OCI-LY7 (cell line): ENCODE data around the gene WWOX. TPM values are rescaled to one million over a fixed set of nuclear protein-coding genes. Genes with fewer than 3 reads are reported as not detected.

Experiments
- BruUV-seq: library from RNA; stranded (reverse); fragments of 400-500 nt; replicated peaks from 2 replicates; lab custom pipeline; 2021; lab: Mats Ljungman, UMichigan
- CTCF ChIA-PET: fragments of 300-600 bp; sonication (Branson Sonifier 250); formaldehyde crosslinking; loops from one replicate; lab custom pipeline; 2022; ENCODE audit warnings: antibody characterized with exemption; ENCODE audit not compliant: unreplicated experiment; lab: Charles Lee
- POLR2A ChIA-PET: fragments of 300-600 bp; sonication (Branson Sonifier 250); formaldehyde crosslinking; loops from one replicate; lab custom pipeline; 2022; ENCODE audit warnings: antibody characterized with exemption; lab: Charles Lee
- DNase-seq: peaks from one replicate; pipeline ENCODE4 v3.0.0-alpha.2; 2015; ENCODE audit warnings: low spot score
- H2AFZ ChIP-seq: fragments of 200-600 bp; sonication (generic), shearing (Covaris generic); 2 replicates; pipeline ENCODE4 v1.6.1; 2014; ENCODE audit warnings: mild to moderate bottlenecking, antibody characterized with exemption, low read length, moderate library complexity
- H3K27ac ChIP-seq: fragments of 200-600 bp; sonication (generic); 2 replicates; pipeline ENCODE4 v1.5.1; 2014; ENCODE audit warnings: mixed run types, low read depth, mild to moderate bottlenecking, moderate library complexity, low read length, inconsistent platforms; ENCODE audit not compliant: poor library complexity, severe bottlenecking
- H3K36me3 ChIP-seq: fragments of 200-600 bp; sonication (generic); 2 replicates; pipeline ENCODE4 v1.6.1; 2014; ENCODE audit warnings: mild to moderate bottlenecking, antibody characterized with exemption, low read length, moderate library complexity, mixed read lengths; ENCODE audit not compliant: insufficient read depth
- H3K4me1 ChIP-seq: fragments of 200-600 bp; sonication (generic); 2 replicates; pipeline ENCODE4 v1.5.1; 2014; ENCODE audit warnings: mild to moderate bottlenecking, low read length; ENCODE audit not compliant: insufficient read depth, poor library complexity, severe bottlenecking
- H3K4me2 ChIP-seq: fragments of 200-600 bp; sonication (generic); 2 replicates; pipeline ENCODE4 v1.6.1; 2014; ENCODE audit warnings: mild to moderate bottlenecking, low read length
- H3K4me3 ChIP-seq: fragments of 200-600 bp; sonication (generic); 2 replicates; pipeline ENCODE4 v1.5.1; 2014; ENCODE audit warnings: mild to moderate bottlenecking, low read depth, low read length; ENCODE audit not compliant: poor library complexity, severe bottlenecking
- H3K79me2 ChIP-seq: fragments of 200-600 bp; sonication (generic); 2 replicates; pipeline ENCODE4 v1.6.1; 2016; ENCODE audit warnings: low read depth, mild to moderate bottlenecking, low read length, moderate library complexity, mixed read lengths; ENCODE audit not compliant: insufficient read depth
- H3K9me2 ChIP-seq: fragments of 200-600 bp; sonication (generic); 2 replicates; pipeline ENCODE4 v1.6.1; 2016; ENCODE audit warnings: mild to moderate bottlenecking, low read length, mixed read lengths; ENCODE audit not compliant: insufficient read depth
- H3K9me3 ChIP-seq: fragments of 200-600 bp; sonication (generic); 2 replicates; pipeline ENCODE4 v1.6.1; 2014; ENCODE audit warnings: mild to moderate bottlenecking, mixed run types, low read length, mixed read lengths
- H4K20me1 ChIP-seq: fragments of 200-600 bp; sonication (generic); 2 replicates; pipeline ENCODE4 v1.6.1; 2014; ENCODE audit warnings: mild to moderate bottlenecking, antibody characterized with exemption, low read length, moderate library complexity, mixed read lengths; ENCODE audit not compliant: insufficient read depth
- CTCF ChIP-seq: fragments of 200-600 bp; sonication (generic); conservative IDR thresholded peaks from 2 replicates; pipeline ENCODE4 v1.5.1; 2014; ENCODE audit warnings: mild to moderate bottlenecking, antibody characterized with exemption, low read length, moderate library complexity, mixed read lengths
- EZH2phosphoT487 ChIP-seq: fragments of 200-600 bp; sonication (generic); IDR thresholded peaks from 2 replicates; pipeline ENCODE4 v1.6.1; 2018; ENCODE audit warnings: low read depth, borderline replicate concordance, mild to moderate bottlenecking, mixed run types, antibody characterized with exemption, low read length, moderate library complexity, mixed read lengths
- intact Hi-C: fragments of 100-400 bp; cut with micrococcal nuclease; formaldehyde crosslinking; loops from one replicate; pipeline ENCODE4 v1.10.0; 2022; ENCODE audit not compliant: unreplicated experiment
- total RNA-seq, 2 experiments: library from RNA; depleted of rRNA in 1 of 2; stranded (reverse); fragments of >200 nt in 1 of 2; shearing (Covaris generic) in 1 of 2; gene quantifications; 2 replicates each; pipeline ENCODE4 v1.2.3, GENCODE V29; 2014 to 2022

WWOX gene
- total RNA-seq, 2 experiments from 2014 or later: 40.2 to 47.6 TPM

DNA sequence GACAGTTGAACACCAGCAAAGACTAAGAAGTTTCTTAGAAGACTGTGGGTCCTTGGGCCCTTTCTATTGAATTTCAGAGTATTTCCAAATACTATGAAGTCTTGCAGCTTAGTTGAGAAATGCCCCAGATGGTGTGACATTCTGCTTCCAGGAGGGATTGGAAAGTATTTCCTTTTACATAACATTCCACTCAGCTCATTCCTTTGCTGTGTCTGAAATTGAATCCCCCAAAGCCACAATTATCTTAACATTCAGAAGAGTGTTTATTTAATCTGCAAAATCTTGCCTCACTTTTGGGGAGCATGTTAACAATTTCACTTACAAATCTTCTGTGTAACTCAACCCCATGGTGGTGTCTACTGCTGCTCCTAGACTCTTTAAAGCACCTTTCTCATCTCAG is 307.7 kb downstream of the WWOX start:
- H3K27ac ChIP-seq: no peak overlapping the region
- no peak overlapping the region for H2AFZ ChIP-seq
- TF ChIP-seq EZH2phosphoT487 (no peak), CTCF (no peak)
- no peaks in the 10 kb centered on the region for H3K4me1 ChIP-seq
- H3K4me3 ChIP-seq: no peak overlapping the region
- H4K20me1 ChIP-seq: no peaks in the 10 kb centered on the region
- no TSS peak for BruUV-seq
- no peaks in the 10 kb centered on the region for H3K9me2 ChIP-seq
- intact Hi-C loops: no loop called here
- DNase-seq: no peak
- ChIA-PET POLR2A (interaction anchor here (1.1 kb wide), 1 partner anchor 19 kb away, joined by 3 read pairs; no protein-coding TSS in a partner anchor), CTCF (no interaction called here)
- no peak overlapping the region for H3K4me2 ChIP-seq
- no peaks in the 10 kb centered on the region for H3K79me2 ChIP-seq
- no peaks in the 10 kb centered on the region for H3K36me3 ChIP-seq
- no peaks in the 10 kb centered on the region for H3K9me3 ChIP-seq

- Histone ChIP-seq H3K79me2 (no peaks in the 10 kb centered on the region), H4K20me1 (no peaks in the 10 kb centered on the region), H3K4me2 (no peak overlapping the region), H2AFZ (no peak overlapping the region), H3K4me1 (no peaks in the 10 kb centered on the region), H3K27ac (no peak overlapping the region), H3K4me3 (no peak overlapping the region), H3K9me2 (no peaks in the 10 kb centered on the region), H3K9me3 (no peaks in the 10 kb centered on the region), H3K36me3 (no peaks in the 10 kb centered on the region)
- TF ChIP-seq CTCF (no peak), EZH2phosphoT487 (no peak)
- ChIA-PET CTCF (no interaction called here), POLR2A (no interaction called here)
- no peak for DNase-seq
- no TSS peak for BruUV-seq
- intact Hi-C loops: no loop called here
Measured at GRCh38 chr16:78413651-78414050, 314.2 kb downstream of the WWOX start.

DNA sequence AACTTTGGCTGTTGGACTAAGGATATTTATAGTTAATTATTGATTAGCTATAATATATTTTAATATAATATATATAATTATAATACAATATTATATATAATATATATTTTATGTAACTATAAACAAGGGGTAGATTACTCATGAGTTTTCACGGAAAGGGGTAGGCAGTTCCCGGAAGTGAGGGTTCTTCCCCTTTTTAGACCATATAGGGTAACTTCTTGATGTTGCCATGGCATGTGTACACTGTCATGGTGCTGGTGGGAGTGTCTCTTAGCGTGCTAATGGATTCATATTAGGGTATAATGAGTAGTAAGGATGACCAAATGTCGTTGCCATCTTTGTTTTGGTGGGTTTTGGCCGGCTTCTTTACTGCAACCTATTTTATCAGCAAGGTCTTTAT is 315.6 kb downstream of the WWOX start:
- DNase-seq: no peak
- intact Hi-C loops: no loop called here
- no peaks in the 10 kb centered on the region for H3K9me3 ChIP-seq
- no peaks in the 10 kb centered on the region for H3K4me1 ChIP-seq
- no peak overlapping the region for H3K27ac ChIP-seq
- no peaks in the 10 kb centered on the region for H4K20me1 ChIP-seq
- no TSS peak for BruUV-seq
- ChIA-PET POLR2A (no interaction called here), CTCF (no interaction called here)
- H3K4me2 ChIP-seq: no peak overlapping the region
- no peak overlapping the region for H3K4me3 ChIP-seq
- H2AFZ ChIP-seq: no peak overlapping the region
- H3K79me2 ChIP-seq: no peaks in the 10 kb centered on the region
- TF ChIP-seq CTCF (no peak), EZH2phosphoT487 (no peak)
- no peaks in the 10 kb centered on the region for H3K36me3 ChIP-seq
- no peaks in the 10 kb centered on the region for H3K9me2 ChIP-seq
